HG02642 (cell line): Measurements from ENCODE around the gene EN2.

Source experiments
- ATAC-seq: cut with Tn5 transposase; IDR thresholded peaks from one replicate; pipeline ENCODE4 v1.9.1; 2021; ENCODE audit warnings: mild to moderate bottlenecking; ENCODE audit not compliant: unreplicated experiment, poor library complexity

EN2 gene

GRCh38 chr7:155497149-155497901, 39.4 kb downstream of the EN2 start:
- ATAC-seq: no peak

GRCh38 chr7:155505422-155505793, 47.5 kb downstream of the EN2 start:
- ATAC-seq: no peak

- ATAC-seq: no peak
Measured at GRCh38 chr7:155506854-155507337, 49.0 kb downstream of the EN2 start.

GRCh38 chr7:155507576-155507975, 49.6 kb downstream of the EN2 start:
- ATAC-seq: no peak

GRCh38 chr7:155508376-155509358, 50.7 kb downstream of the EN2 start:
- no peak for ATAC-seq

- ATAC-seq: no peak
Measured at GRCh38 chr7:155509359-155509724, 51.4 kb downstream of the EN2 start.

- no peak for ATAC-seq
Measured at GRCh38 chr7:155509725-155510551, 52.0 kb downstream of the EN2 start.

GRCh38 chr7:155510975-155511701, 53.2 kb downstream of the EN2 start:
- ATAC-seq: no peak

- ATAC-seq: no peak
Measured at GRCh38 chr7:155511702-155511996, 53.7 kb downstream of the EN2 start.

GRCh38 chr7:155512246-155512887, 54.4 kb downstream of the EN2 start:
- ATAC-seq: no peak

GRCh38 chr7:155513543-155514285, 55.8 kb downstream of the EN2 start:
- ATAC-seq: no peak

- no peak for ATAC-seq
Measured at GRCh38 chr7:155514296-155514695, 56.4 kb downstream of the EN2 start.
